ENCODE results near the gene CLECL1.
A peak's percentile ranks its signal among the peaks of the same experiment; 100 is the strongest.

CLECL1 gene

DNA sequence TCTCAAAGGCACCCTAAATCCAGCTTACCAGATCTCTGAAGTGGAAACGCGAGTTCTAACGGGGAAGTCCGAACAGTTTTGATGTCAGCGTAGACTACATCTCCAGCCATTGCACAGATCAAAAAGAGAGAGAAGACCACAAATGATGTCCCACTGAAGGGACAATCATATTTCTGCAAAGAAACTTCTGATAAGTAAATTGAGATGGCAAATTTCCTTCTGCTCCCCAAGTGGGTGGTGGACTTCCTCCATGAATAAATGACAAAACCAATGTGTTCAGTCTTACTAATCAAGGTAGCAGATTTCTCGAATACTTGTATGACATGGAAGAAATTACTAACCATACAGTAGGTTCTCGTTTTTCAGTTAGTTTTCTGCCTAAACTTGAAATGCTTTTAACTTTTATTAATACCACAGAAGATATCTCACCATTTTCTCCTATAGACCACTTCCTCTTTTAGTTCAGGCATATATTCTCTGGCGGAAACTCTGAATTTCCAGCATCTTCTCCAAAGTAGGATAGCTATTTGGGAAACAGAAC lies at the start of gene CLECL1:
Gene CLECL1 (minus strand): TSS at position 177 of the 541 bp plus-strand sequence.
- peak; percentile 54 for DNase-seq

DNA sequence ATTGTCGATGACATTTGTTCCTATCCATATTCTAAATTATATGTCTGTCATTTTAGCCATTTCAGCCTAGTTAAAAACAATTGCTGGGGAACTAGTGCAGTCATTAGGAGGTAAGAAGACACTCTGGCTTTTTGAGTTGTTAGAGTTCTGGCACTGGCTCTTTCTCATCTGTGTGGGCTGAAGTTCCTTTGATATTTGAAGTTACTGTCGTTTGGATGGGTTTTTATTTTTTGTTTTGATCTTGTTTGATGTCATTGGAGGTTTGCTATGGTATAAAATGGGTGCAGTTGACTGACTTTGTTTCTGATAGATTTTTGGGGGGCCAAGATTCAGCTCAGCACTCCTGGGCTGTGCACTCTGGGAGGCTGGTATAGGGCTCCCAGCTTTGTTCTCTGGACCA lies 48.5 kb upstream of the CLECL1 start:
- no peak for DNase-seq

DNA sequence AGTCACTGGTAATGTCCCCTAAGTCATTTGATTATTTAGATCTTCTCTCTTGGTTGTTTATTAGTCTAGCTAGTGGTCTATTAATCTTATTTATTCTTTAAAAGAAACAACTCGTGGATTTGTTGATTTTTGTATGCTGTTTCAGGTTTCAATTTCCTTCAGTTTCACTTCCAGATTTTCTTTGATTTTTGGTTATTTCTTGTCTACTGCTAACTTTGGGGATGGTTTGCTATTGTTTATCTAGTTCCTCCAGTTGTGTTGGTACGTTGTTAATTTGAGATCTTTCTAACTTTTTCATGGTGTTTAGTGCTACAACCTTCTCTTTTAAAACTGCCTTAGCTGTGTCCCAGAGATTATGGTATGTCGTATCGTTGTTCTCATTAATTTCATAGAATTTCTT lies 46.3 kb upstream of the CLECL1 start:
- DNase-seq, result peak; percentile 29

DNA sequence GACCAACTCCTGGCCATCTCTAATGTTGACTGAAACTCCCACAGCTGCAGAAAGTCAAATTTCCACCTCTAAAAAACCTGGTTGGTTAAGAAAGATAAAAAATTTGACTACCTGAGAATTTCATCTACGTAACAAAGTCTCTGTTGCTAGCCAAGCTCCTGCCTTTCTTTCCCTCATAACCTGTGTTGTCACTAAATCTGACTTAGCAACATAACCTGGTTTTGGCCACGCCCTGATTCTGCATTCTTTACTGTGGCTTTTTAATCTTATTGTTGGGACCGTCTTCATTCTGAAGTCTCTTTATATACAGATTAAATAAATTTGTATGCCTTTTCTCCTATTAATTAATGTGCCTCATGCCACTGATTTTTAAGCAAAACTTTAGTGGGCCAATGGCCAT lies 43.9 kb upstream of the CLECL1 start:
- no peak for DNase-seq

DNA sequence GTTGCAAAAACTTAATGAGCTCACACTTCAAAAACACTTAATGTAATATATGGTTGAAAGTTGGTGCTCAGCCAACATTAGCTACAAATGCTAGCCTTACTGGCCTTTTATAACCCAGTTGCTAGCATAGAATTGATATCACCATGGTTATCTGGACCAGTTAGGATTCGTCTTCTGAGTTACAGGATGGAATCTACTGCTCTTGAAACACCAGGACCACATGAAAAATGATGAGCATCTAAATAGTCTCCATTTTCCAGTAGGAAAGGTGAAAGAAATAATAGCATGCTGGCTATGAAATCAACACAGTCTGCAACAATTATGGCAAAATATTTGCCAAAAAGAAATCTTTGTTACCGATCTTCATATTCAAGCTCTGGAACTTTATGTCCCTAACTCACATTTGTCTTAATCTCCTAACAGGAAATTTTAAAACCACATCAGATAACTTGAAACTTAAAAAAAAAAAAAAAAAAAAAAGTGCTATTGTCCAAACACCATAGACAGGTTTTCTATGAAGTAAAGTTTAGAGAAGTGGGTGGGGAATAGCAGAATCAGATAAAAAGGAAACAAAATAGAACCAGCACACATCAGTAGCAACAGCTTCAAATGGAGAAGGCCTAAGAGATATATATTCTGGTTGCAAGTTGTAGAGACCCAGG lies 40.5 kb upstream of the CLECL1 start:
- no peak for DNase-seq

DNA sequence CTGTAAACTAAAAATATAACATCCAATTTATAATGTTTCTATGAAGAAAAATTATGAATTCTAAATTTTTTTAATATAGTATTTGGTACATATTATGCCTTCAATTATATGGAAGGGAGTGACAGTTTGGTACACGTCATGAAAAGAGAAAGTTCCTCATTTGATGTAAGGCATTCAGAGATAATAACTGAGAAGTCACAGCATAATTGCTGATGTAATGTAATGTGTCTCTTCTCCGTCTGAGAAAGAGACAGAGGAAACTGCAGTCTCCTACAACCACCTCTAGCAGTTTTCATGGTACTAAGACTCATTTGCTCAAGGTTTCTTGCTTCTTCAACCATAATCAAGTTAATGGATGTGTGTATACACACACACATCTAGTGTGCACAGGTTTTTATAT lies 30.1 kb upstream of the CLECL1 start:
- peak; percentile 59 for DNase-seq

DNA sequence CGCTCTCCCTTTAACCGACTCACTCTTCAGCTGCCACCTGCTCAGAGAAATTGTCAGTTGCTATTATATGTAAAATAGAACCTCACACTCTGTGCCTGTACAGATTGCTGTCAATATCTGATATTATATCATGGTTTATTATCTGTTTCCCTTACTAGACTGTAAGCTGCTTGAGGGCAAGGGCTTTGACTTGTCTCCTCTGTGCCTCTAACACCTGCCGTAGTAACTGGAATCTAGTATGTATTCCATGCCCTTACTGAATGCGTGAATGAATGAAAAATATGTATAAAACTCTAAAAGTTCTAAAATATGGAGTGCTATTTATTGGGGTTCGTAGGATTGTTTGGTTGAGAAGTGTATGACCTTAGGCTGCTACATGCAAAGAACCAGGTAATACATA lies 29.5 kb upstream of the CLECL1 start:
- DNase-seq, result no peak

DNA sequence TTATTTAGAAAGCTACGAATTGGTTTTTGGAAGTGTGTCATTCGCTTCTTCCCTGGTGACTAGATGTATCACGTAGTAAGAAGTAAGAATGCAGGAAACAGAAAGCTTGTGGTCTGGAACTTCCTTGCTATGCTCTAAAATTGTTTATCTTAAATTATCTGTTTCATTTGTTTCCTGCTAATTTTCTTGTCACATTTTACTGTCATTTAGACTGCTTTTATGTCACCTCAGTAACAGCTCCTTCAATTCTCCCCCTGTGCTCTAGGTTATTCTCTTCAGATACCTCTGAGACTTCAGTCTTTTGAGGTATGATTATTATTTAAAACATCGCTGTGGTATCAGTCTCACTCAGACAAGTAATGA lies 28.5 kb upstream of the CLECL1 start:
- DNase-seq, result peak; percentile 70

DNA sequence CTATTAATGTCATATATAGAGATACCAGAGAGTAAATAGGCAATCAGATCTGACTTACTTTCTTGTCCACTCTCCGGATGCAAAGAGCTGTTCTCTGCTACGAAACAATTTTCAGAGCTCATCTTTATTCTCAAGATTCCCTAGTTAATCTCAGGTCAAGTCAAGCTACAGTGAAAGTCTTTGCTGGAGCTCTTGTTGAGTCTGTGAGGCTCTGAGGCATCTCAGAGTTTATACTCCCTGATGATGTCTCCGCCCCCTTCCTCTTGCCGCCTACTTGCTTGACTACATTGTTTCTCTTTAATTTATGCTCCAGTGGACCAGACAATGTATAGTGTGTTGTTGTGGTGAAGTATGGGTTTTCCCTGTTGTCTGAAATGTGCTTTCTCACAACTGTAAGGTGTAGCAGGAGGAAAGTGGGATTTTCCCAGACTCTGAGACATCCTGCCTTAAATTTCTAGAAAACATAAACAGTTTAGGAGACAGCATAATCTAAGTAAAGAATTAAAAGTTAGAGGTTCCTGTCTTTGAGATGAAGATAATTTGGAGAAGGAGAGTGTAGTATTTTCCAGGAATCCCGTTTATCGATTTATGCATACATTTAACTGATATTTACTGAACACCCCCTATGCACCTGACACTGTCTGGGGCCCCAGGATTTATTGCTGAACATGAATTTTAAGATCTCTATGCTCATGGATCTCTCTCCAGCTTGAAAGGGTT lies 28.0 kb upstream of the CLECL1 start, which contains the start of gene CD69:
Gene CD69 (minus strand): TSS at position 203 of the 720 bp plus-strand sequence. CDS start 81 bp downstream, at position 122.
- peak; percentile 61 for DNase-seq

DNA sequence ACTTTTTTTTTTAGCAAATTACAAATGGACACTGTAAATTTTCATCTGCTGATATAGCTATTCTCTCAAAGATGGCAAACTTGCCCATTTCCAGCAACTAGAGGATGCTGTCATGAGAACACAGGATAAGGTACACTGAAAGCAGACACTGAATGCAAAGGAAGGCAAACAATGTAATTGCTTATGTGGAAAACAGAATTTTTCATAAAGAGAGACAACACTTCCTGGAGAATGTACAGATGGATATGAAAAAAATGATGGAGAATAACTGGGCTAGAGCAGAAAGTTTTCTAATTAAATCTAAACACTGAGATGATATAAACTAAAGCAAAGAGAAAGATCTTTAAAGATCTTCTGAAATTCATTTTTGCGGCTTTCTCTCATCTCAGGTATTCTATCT lies 27.2 kb upstream of the CLECL1 start:
- DNase-seq, result no peak

DNA sequence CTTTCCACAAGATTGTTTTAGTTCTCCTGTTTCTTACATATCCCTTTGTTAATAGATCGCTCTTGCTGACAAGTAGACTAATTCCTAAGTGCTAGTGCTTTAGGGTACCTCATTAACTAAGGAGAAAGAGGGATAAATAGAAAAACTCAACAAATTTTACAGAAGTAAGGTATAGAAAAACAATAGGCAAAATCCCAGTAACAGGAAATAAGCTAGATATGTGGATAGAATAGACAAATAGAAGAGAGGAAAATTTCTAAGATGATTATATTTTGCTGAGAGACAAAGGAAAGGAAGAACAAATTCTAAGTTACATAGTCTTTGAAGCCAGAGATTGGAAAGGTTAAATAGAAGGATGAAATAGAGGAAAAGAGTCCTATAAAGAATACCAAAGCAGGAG lies 26.8 kb upstream of the CLECL1 start:
- DNase-seq, result no peak

DNA sequence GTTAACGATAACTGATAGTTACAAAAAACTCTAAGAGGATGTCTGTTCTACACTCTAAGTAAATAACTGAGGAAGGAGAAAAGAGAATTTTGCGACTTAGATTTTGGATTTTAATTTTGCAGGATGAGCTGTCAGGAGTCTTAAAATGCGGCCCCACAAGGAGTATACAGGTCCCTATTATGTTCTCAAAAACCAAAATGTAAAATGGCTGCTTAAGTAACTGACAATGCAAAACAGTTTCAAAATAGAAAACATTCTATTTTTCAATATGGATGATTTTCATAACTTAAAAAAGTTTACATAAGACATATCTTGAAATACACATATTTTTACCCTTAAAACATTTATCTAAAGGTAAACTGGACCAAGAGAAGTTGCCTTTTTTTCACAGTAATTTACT lies 25.2 kb upstream of the CLECL1 start:
- DNase-seq, result no peak

DNA sequence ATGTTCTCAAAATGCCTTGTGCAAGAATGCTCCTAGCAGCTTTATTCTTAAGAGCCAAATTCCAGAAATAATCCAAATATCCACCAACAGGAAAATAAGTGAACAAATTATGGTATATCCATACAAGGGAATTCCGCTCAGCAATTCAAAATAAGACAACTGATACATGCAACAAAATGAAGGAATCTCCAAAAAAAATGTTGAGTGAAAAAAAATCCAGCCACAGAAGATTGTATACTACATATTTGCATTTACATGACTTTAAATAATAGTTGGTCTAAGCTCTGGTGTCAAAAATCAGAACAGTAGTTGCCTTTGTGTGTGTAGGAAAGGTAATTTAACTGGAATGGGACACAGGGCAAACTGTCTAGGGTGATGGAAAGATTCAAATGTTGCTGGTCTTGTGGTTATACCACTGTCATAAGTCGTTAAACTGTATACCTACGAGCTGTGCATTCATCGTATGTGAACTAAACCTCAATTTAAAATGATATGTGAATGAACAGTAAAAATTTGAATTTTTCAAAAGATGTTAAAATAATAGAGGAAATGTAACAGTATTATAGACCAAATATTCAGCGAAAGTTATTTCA lies 24.6 kb upstream of the CLECL1 start:
- no peak for DNase-seq

DNA sequence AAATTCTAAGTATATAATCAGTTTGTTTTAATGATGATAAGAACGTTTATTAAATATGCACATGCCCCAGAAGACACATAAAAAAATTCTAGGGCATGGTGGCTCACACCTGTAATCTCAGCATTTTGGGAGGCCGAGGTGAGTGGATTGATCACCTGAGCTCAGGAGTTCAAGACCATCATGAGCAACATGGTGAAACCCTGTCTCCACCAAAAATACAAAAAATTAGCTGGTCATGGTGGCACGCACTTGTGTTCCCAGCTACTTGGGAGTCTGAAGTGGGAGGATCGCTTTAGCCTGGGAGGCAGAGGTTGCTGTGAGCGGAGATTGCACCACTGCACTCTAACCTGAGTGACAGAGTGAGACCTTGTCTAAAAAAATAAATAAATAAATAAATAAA lies 23.8 kb upstream of the CLECL1 start:
- no peak for DNase-seq

DNA sequence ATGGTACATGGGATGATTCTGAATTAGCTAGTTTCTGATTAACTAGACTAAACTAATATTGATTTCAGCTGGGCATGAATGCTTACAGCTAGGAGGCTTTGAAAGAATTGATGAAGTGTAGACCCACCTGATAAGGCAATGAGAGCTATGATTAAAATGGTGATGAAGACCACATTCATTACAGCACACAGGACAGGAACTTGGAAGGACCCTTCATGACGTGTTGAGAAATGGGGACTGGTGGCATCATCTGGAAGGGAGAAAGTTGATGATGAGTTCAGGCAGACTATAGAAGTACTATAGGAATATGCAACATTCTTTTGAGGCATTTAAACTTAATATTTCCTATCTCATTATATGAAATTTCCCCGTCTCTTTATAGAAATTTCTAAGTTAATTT lies 23.3 kb upstream of the CLECL1 start:
- no peak for DNase-seq

DNA sequence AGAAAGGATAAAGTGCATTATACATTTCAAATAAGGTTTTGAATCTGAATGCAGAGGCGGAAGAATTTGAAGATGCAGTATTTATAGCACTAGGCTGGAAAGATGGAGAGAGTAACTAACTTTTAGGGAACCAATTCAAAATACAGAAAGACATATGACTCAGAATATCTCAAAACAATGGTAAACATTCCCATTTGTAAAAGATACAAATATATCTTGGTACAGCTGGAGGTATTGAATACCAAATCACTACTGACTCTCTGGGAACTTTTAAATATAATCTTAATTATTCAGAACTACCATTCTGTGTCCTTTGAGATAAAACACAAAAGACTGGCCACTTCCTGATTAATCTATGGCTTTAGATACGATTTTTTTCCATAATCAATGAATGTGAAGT lies 22.7 kb upstream of the CLECL1 start:
- no peak for DNase-seq

DNA sequence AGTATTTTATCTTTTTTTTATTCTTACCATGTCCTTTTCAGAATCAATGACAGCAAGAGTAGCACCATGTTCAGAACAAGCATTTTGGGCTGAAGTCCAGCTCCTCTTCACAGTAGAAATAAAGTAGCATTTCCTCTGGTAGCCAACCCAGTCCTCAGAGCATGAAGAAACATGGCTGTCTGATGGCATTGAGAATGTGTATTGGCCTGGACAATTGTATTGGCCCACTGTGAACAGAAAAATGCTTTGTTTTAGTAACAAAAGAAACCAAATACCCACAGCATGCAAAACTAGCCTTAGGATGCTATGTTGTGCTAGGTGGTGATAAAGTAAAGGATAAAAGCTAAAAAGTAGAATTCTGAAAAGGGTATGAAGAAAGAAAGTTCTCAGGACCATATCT lies 22.1 kb upstream of the CLECL1 start:
- DNase-seq, result no peak

DNA sequence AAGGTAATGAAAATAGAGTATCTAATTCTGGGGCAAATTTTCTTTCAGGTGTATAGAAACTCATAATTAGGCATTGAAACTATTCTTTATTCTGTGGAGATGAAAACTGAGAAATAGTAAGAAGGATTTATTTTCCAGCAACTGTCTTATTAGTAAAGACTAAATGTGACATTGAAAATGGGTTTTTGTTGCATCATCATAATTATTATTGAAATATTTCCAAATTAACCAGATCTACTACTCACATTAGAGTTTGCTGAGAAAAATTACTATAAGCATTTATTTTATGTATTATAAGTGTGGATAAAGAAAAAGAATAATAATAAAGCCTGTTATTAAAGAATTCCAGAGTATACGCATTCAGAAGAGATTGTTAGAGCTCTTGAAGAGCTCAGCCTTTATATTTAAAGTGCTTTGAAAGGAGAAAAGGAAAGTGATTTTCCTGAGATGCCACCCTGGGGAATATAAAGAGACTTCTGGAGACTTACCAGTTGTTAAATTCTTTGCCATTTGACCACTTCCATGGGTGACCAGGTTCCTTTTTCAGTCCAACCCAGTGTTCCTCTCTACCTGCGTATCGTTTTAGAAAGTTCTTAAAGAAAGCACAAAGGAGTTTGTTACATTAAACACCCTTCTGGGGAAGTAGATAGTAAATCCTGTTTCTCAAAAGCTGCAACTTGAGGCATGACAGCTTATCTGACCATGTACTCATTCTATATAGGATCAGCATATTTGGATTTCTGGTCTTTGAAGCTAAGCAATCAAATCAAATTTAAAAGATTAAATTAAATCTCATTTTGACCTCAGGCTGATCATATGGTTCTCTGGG lies 21.4 kb upstream of the CLECL1 start:
- no peak for DNase-seq

DNA sequence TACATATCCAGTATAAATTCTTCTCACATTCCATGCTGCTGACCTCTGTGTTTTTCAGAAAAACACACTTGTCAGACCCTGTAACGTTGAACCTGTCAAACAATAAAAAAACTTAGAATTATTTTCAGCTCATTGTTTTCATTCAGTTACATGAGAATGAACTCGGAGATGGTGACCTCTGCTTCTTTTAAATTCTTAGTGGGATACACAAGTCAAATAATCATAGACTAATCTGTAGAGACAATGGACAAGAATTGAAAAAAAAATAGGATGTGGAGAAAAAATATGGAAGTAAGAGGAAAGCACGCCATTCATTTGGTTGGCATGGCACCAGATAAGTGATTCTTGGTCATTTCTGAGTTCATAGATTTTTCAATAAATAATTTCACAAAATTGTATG lies 20.6 kb upstream of the CLECL1 start:
- no peak for DNase-seq

DNA sequence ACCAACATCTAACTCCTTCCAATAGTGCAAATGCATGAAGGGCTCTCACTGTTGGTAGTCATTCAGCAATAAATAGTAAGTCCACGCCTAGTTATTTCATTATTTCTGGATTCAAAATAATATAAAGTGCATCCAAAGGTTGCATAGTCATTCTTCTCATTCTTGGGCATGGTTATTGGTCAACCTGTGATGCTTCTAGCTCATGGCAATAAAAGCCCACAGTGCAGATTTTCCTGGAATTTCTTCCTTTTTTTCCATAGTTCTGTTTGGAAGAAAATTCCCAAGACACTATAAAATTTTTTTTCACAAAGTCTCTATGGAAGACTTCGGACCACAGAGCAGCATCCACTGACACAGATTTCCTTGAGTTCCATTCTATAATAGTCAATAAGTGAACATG lies 20.2 kb upstream of the CLECL1 start:
- no peak for DNase-seq

DNA sequence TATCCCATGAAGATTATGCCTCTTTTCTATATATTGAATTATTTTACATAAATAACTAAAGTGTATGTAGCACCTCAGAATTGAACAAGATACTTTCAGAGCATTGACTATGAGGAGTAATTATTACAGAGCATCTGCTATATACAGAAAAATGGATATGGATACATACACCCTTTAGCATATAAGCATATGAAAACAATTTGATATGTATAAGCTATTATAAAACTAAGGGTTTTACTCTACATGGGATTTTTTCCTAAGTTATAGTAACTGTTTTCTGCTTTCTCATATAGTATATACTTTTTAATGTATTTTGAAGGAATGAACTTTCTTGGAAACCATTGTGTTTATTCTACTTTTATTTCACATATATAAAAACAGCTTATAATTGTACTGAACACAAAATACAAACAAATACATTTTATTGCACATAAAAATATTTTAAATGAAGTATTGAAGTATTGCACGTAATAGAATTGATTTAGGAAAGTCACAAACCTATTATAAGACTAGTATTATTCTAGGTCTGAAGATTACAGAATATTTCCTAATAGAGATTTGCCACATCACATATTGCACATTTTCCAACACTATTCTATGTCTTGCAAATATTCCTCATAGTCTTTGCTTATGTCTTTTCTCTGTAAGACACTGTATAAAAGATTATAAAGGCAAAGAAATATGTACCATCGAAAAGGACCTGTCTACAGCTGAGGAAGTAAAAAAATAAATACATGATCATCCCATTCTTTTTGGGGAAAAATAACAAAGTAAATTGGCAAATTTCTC lies 19.4 kb upstream of the CLECL1 start:
- DNase-seq, result no peak

All from suppressor macrophage treated with lipopolysaccharide for 4 hours (primary cell).